Measurements from ENCODE around the gene ARHGAP32.

Gene ARHGAP32

DNA sequence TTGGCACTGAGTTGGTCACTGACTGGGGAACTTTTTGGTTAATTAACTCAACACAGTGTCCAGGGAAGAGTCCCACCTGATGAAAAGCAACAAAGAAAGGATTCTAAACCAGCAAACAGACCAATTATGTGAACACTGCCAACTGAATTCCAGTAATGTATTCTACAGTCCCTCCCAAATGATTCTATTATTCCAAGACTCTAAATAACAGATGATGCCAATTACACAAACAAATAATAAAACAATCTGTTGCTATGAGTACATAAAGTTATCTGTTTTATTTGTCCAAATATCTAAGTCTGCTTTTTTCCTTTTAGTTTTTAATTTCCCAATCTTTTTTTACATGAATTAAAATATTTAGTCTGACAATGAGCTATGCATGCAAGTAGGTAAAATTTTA lies 151.2 kb downstream of the ARHGAP32 start:
- no peak for DNase-seq
- Histone ChIP-seq H3K27ac (no peak overlapping the region), H3K36me3 (no peaks in the 10 kb centered on the region; the same call in 1 of the 2 replicates), H3K27me3 (ENCODE audit: insufficient read depth, low read depth, severe bottlenecking) (no peaks in the 10 kb centered on the region), H3K4me3 (ENCODE audit: low read depth, low read length) (no peak overlapping the region), H3K9me3 (ENCODE audit: severe bottlenecking) (no peaks in the 10 kb centered on the region)
- TF ChIP-seq, protein P1, sequence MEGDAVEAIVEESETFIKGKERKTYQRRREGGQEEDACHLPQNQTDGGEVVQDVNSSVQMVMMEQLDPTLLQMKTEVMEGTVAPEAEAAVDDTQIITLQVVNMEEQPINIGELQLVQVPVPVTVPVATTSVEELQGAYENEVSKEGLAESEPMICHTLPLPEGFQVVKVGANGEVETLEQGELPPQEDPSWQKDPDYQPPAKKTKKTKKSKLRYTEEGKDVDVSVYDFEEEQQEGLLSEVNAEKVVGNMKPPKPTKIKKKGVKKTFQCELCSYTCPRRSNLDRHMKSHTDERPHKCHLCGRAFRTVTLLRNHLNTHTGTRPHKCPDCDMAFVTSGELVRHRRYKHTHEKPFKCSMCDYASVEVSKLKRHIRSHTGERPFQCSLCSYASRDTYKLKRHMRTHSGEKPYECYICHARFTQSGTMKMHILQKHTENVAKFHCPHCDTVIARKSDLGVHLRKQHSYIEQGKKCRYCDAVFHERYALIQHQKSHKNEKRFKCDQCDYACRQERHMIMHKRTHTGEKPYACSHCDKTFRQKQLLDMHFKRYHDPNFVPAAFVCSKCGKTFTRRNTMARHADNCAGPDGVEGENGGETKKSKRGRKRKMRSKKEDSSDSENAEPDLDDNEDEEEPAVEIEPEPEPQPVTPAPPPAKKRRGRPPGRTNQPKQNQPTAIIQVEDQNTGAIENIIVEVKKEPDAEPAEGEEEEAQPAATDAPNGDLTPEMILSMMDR (IDR thresholded peaks at IDR 0.05; ENCODE audit: low read depth, low read length), result no peak

GRCh38 chr11:129035244-129035643 lies 156.9 kb downstream of the ARHGAP32 start:
- no peak overlapping the region for H3K27ac ChIP-seq
- H3K36me3 ChIP-seq, result no peaks in the 10 kb centered on the region; the same call in 1 of the 2 replicates
- TF ChIP-seq, protein P1 (IDR thresholded peaks at IDR 0.05; ENCODE audit: low read depth, low read length), result no peak
- no peaks in the 10 kb centered on the region for H3K27me3 ChIP-seq (ENCODE audit: insufficient read depth, low read depth, severe bottlenecking)
- H3K4me3 ChIP-seq (ENCODE audit: low read depth, low read length), result no peak overlapping the region
- no peaks in the 10 kb centered on the region for H3K9me3 ChIP-seq (ENCODE audit: severe bottlenecking)
- no peak for DNase-seq

- TF ChIP-seq, protein P1 (IDR thresholded peaks at IDR 0.05; ENCODE audit: low read depth, low read length), result no peak
- H3K36me3 ChIP-seq, result no peaks in the 10 kb centered on the region; the same call in 1 of the 2 replicates
- no peak overlapping the region for H3K27ac ChIP-seq
- no peaks in the 10 kb centered on the region for H3K9me3 ChIP-seq (ENCODE audit: severe bottlenecking)
- no peak overlapping the region for H3K4me3 ChIP-seq (ENCODE audit: low read depth, low read length)
- DNase-seq, result no peak
- no peaks in the 10 kb centered on the region for H3K27me3 ChIP-seq (ENCODE audit: insufficient read depth, low read depth, severe bottlenecking)
Measured at GRCh38 chr11:129034001-129034400, 158.1 kb downstream of the ARHGAP32 start.

DNA sequence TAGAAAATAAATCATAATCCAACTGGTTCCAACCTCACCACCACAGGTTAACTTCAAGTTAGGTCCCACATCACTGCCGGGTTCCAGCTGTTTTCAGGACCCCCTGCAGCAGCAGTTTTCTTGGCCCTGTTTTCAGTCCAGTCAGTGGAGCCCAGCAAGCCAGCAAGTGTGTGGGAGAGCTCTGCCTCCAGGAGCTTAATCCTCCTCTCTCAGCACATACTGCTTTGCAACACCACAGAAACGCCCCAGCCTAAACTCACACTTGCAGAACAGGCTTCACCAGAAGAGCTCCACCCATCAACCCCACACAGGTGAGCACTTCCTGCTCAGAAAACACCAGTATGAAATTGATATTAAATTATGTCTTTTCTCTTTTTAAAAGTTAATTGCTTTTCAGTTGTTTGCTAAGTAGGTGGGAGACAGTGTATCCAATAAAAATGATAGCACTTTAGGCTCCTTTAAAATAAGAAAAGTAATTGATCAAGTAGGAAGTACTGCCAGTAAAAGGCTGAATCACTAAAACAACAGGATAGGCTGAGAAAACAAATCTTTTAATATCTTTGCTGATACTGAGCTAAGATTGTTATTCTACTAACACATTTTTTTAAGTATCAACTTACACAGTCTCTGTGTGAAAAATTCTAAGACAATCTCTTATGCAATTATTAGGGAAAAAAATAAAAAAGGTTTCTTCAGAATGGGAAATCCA lies 168.0 kb downstream of the ARHGAP32 start:
- Histone ChIP-seq H3K9me3 (ENCODE audit: severe bottlenecking) (no peaks in the 10 kb centered on the region), H3K36me3 (no peaks in the 10 kb centered on the region), H3K27me3 (ENCODE audit: insufficient read depth, low read depth, severe bottlenecking) (no peaks in the 10 kb centered on the region), H3K4me3 (ENCODE audit: low read depth, low read length) (no peak overlapping the region), H3K27ac (no peak overlapping the region)
- TF ChIP-seq, protein P1 (IDR thresholded peaks at IDR 0.05; ENCODE audit: low read depth, low read length), result no peak
- peak; percentile 60 for DNase-seq

GRCh38 chr11:129021295-129021694 lies 170.8 kb downstream of the ARHGAP32 start:
- TF ChIP-seq, protein P1 (IDR thresholded peaks at IDR 0.05; ENCODE audit: low read depth, low read length), result no peak
- Histone ChIP-seq H3K36me3 (no peaks in the 10 kb centered on the region), H3K9me3 (ENCODE audit: severe bottlenecking) (no peaks in the 10 kb centered on the region), H3K4me3 (ENCODE audit: low read depth, low read length) (no peak overlapping the region), H3K27ac (no peak overlapping the region), H3K27me3 (ENCODE audit: insufficient read depth, low read depth, severe bottlenecking) (no peaks in the 10 kb centered on the region)
- no peak for DNase-seq

DNA sequence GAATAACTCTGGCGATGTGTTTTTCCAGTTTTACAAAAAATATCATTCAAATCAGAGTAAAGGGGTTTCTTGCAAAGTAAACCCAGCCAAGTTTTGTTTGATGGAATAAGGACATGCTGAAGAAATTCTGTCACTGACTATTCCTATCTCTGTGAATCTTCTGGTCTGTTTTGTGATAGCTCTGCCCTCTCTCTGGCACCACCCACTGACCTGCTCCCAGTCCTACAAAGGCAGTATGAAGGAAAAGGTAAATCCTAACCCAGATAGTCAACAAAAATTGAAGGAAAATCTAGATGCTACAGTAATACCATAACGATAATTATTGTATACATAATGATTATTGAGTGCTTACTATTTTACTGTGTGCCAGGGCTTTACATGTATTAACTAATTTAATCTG lies 173.1 kb downstream of the ARHGAP32 start:
- DNase-seq, result no peak
- Histone ChIP-seq H3K27me3 (ENCODE audit: insufficient read depth, low read depth, severe bottlenecking) (no peaks in the 10 kb centered on the region), H3K36me3 (no peaks in the 10 kb centered on the region), H3K9me3 (ENCODE audit: severe bottlenecking) (no peaks in the 10 kb centered on the region), H3K4me3 (ENCODE audit: low read depth, low read length) (no peak overlapping the region), H3K27ac (no peak overlapping the region)
- TF ChIP-seq, protein P1 (IDR thresholded peaks at IDR 0.05; ENCODE audit: low read depth, low read length), result 0 out of 2 replicates have a peak, but pooled peaks have one; percentile 3

Data from WERI-Rb-1 (cell line).